ENCODE data around the gene FGFR2.

DNA sequence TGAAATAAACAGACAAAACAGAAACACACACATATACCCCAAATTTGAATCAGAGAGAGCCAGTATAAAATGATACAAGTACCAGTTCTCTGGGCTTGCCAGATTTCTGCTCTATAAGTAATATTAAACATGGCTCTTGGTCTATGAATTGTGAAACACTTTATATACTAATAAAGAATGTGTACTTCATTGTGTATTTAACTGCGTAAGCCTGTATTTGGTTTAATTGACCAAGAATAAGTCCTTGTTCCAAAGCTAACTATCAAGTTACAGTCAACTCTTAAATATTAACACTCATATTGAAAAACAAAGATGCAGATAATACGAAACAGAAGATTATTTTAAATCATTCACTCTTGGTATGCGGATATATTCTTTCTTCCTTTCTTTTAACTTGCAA lies 8.7 kb downstream of the FGFR2 start:
- no peak for TF ChIP-seq EZH2 (IDR thresholded peaks at IDR 0.05; ENCODE audit: borderline replicate concordance)
- TF ChIP-seq, protein P1, sequence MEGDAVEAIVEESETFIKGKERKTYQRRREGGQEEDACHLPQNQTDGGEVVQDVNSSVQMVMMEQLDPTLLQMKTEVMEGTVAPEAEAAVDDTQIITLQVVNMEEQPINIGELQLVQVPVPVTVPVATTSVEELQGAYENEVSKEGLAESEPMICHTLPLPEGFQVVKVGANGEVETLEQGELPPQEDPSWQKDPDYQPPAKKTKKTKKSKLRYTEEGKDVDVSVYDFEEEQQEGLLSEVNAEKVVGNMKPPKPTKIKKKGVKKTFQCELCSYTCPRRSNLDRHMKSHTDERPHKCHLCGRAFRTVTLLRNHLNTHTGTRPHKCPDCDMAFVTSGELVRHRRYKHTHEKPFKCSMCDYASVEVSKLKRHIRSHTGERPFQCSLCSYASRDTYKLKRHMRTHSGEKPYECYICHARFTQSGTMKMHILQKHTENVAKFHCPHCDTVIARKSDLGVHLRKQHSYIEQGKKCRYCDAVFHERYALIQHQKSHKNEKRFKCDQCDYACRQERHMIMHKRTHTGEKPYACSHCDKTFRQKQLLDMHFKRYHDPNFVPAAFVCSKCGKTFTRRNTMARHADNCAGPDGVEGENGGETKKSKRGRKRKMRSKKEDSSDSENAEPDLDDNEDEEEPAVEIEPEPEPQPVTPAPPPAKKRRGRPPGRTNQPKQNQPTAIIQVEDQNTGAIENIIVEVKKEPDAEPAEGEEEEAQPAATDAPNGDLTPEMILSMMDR (IDR thresholded peaks at IDR 0.05; ENCODE audit: poor library complexity), result no peak
